Natural killer cell (primary cell): ENCODE results near the gene EHBP1L1. TPM values are rescaled to one million over a fixed set of nuclear protein-coding genes. Genes with fewer than 3 reads are reported as not detected.

Experiments
- ATAC-seq, 3 donors: fragments of 150-1000 bp in 2 of 3; fragments of 200-7000 bp in 1 of 3; cut with Tn5 transposase; 1 replicate in 1 of 3; 2 replicates in 2 of 3; pipeline ENCODE4 v1.10.0; 2021; ENCODE audit warnings: mild to moderate bottlenecking in 2 of 3, moderate library complexity in 2 of 3
- DNase-seq, 2 donors: peaks; one replicate each; pipeline versions ENCODE4 v3.0.0 to v3.0.0-alpha.2; 2013 to 2021; ENCODE audit warnings: mixed read lengths in 1 of 2
- H3K27ac ChIP-seq: one replicate; pipeline ENCODE4 v1.5.1; 2013; ENCODE audit warnings: mild to moderate bottlenecking, low read length
- H3K27me3 ChIP-seq: one replicate; pipeline ENCODE4 v1.6.1; 2013; ENCODE audit warnings: low read length; ENCODE audit not compliant: control insufficient read depth, insufficient read depth
- H3K36me3 ChIP-seq: one replicate; pipeline ENCODE4 v1.6.1; 2013; ENCODE audit warnings: low read length; ENCODE audit not compliant: control insufficient read depth, insufficient read depth
- H3K4me1 ChIP-seq: one replicate; pipeline ENCODE4 v1.6.1; 2013; ENCODE audit warnings: low read length; ENCODE audit not compliant: control insufficient read depth, insufficient read depth
- H3K4me3 ChIP-seq: one replicate; pipeline ENCODE4 v1.5.1; 2013; ENCODE audit warnings: low read length
- H3K9me3 ChIP-seq: one replicate; pipeline ENCODE4 v1.6.1; 2013; ENCODE audit warnings: low read length; ENCODE audit not compliant: control insufficient read depth, insufficient read depth
- H3K27ac Mint-ChIP-seq, 2 donors: one replicate each; pipeline ENCODE4 v1.8.0; 2022; ENCODE audit warnings: mild to moderate bottlenecking in 2 of 2, mixed read lengths in 2 of 2, moderate library complexity in 1 of 2
- H3K27me3 Mint-ChIP-seq, 2 donors: one replicate each; pipeline ENCODE4 v1.8.0; 2022; ENCODE audit warnings: low read depth in 2 of 2, mixed read lengths in 2 of 2
- H3K36me3 Mint-ChIP-seq: one replicate; pipeline ENCODE4 v1.8.0; 2022; ENCODE audit warnings: mixed read lengths
- H3K4me1 Mint-ChIP-seq, 2 donors: one replicate each; pipeline ENCODE4 v1.8.0; 2022; ENCODE audit warnings: mixed read lengths in 2 of 2
- H3K4me3 Mint-ChIP-seq: one replicate; pipeline ENCODE4 v1.8.0; 2022; ENCODE audit warnings: mild to moderate bottlenecking, moderate library complexity, mixed read lengths
- H3K9me3 Mint-ChIP-seq, 2 donors: one replicate each; pipeline ENCODE4 v1.8.0; 2022; ENCODE audit warnings: mixed read lengths in 2 of 2
- CTCF ChIP-seq: fragments of 200-600 bp; IDR thresholded peaks from one replicate; pipeline ENCODE4 v1.8.0; 2022; ENCODE audit warnings: antibody characterized with exemption
- WGBS: methylation state at CpG from one replicate; pipeline ENCODE4 v1.1.7; 2013; ENCODE audit warnings: missing lambda C conversion rate; ENCODE audit not compliant: insufficient coverage; 5-methylcytosine and 5-hydroxymethylcytosine counted together
- intact Hi-C: fragments of 100-400 bp; cut with micrococcal nuclease; formaldehyde crosslinking; loops from one replicate; pipeline ENCODE4 v1.14.2; 2022
- total RNA-seq, 4 donors: library from RNA; stranded (reverse); fragments of 120-200 nt in 1 of 4; gene quantifications; one replicate each; pipeline versions ENCODE4 v1.2.3 to v1.2.4, GENCODE V29; 2013 to 2022

Gene EHBP1L1
- 100 to 1,000 TPM; 129 to 137 (median 135) TPM for total RNA-seq
- 83.4 TPM for total RNA-seq (2013)

GRCh38 chr11:65575568-65576231 is at the start of gene EHBP1L1:
EHBP1L1 (plus strand) TSS chr11:65576053; CDS start chr11:65576303, 250 bp downstream.
- no peaks in the 10 kb centered on the region for H3K27me3 ChIP-seq
- under 1% methylated on average over 68 of the region's 69 CpGs for WGBS
- H3K9me3 ChIP-seq: no peaks in the 10 kb centered on the region
- Mint-ChIP-seq H3K36me3 (no peaks in the 10 kb centered on the region), H3K4me3 (peak within 1 kb of the TSS; percentile 91), H3K4me1 (peaks cover 50 to 76% of the 10 kb centered on the region in 2 donors), H3K27me3 (no peaks in the 10 kb centered on the region), H3K27ac (peak within 1 kb of the TSS; percentile 97 to 99), H3K9me3 (no peaks in the 10 kb centered on the region)
- ATAC-seq (peak; percentile 23 to 41 (median 27)), DNase-seq (peak; percentile 62 to 87)
- H3K36me3 ChIP-seq: peaks cover 20% of the 10 kb centered on the region
- no peak for TF ChIP-seq CTCF
- H3K4me3 ChIP-seq: peak within 1 kb of the TSS; percentile 68
- H3K4me1 ChIP-seq: peaks cover 64% of the 10 kb centered on the region
- peak within 1 kb of the TSS; percentile 83 for H3K27ac ChIP-seq
- intact Hi-C loops: loop anchor here (1.0 to 2.0 kb wide), 2 partner anchors 13 to 39 kb away; partner anchors contain the start of genes MAP3K11 and PCNX3

GRCh38 chr11:65526744-65527143 is 49.1 kb upstream of the EHBP1L1 start:
- Mint-ChIP-seq H3K27me3 (no peaks in the 10 kb centered on the region), H3K4me1 (peaks cover 5 to 23% of the 10 kb centered on the region in 2 donors), H3K27ac (peak overlapping the region in 1 of 2 donors; percentile 18), H3K4me3 (peak overlapping the region; percentile 52), H3K36me3 (no peaks in the 10 kb centered on the region), H3K9me3 (no peaks in the 10 kb centered on the region)
- DNase-seq: no peak
- Histone ChIP-seq H3K4me1 (peaks cover 30% of the 10 kb centered on the region), H3K4me3 (no peak overlapping the region), H3K9me3 (no peaks in the 10 kb centered on the region), H3K27me3 (no peaks in the 10 kb centered on the region), H3K27ac (no peak overlapping the region), H3K36me3 (peaks cover 32% of the 10 kb centered on the region)
- WGBS: 98% methylated on average over 8 of the region's 8 CpGs
- no peak for TF ChIP-seq CTCF
- ATAC-seq: no peak
- intact Hi-C loops: no loop called here

- intact Hi-C loops: no loop called here
- Histone ChIP-seq H3K27me3 (no peaks in the 10 kb centered on the region), H3K9me3 (no peaks in the 10 kb centered on the region), H3K27ac (no peak overlapping the region), H3K36me3 (peaks cover 46% of the 10 kb centered on the region), H3K4me3 (no peak overlapping the region), H3K4me1 (peaks cover 24% of the 10 kb centered on the region)
- H3K4me3 Mint-ChIP-seq: no peak overlapping the region
- WGBS: 97% methylated on average over 12 of the region's 12 CpGs
- peaks cover 0 to 18% of the 10 kb centered on the region in 2 donors for H3K4me1 Mint-ChIP-seq
- H3K27ac Mint-ChIP-seq: no peak overlapping the region
- DNase-seq: no peak
- no peak for TF ChIP-seq CTCF
- H3K36me3 Mint-ChIP-seq: no peaks in the 10 kb centered on the region
- no peaks in the 10 kb centered on the region for H3K9me3 Mint-ChIP-seq
- H3K27me3 Mint-ChIP-seq: no peaks in the 10 kb centered on the region
- no peak for ATAC-seq
Observed at GRCh38 chr11:65528819-65529350, 47.0 kb upstream of the EHBP1L1 start.
